ENCODE measurements around the gene STXBP1.

GRCh38 chr9:127613583-127613954 is 1.5 kb downstream of the STXBP1 start:
- TF ChIP-seq POLR2AphosphoS5 (IDR thresholded peaks at IDR 0.05; ENCODE audit: low read depth) (no peak), EZH2 (IDR thresholded peaks at IDR 0.05; ENCODE audit: low read depth, unreplicated experiment) (no peak)

All from GM23338 (cell line).